Cardiac fibroblast (primary cell): ENCODE measurements around the gene ERAP2.

ENCODE experiments used
- DNase-seq, 2 donors: peaks; one replicate each; pipeline versions ENCODE4 v3.0.0 to v3.0.0-alpha.2; 2010; ENCODE audit warnings: low read depth in 2 of 2
- H3K4me3 ChIP-seq, 2 donors: replicated peaks in 1 of 2; 1 replicate in 1 of 2; 2 replicates in 1 of 2; pipeline ENCODE4 v1.5.1; 2011; ENCODE audit warnings: low read depth in 2 of 2, low read length in 2 of 2, mild to moderate bottlenecking in 2 of 2, moderate library complexity in 1 of 2
- CTCF ChIP-seq: IDR thresholded peaks from one replicate; pipeline ENCODE4 v1.5.1; 2011; ENCODE audit warnings: low read depth, mild to moderate bottlenecking, low read length, inconsistent platforms

Gene ERAP2

DNA sequence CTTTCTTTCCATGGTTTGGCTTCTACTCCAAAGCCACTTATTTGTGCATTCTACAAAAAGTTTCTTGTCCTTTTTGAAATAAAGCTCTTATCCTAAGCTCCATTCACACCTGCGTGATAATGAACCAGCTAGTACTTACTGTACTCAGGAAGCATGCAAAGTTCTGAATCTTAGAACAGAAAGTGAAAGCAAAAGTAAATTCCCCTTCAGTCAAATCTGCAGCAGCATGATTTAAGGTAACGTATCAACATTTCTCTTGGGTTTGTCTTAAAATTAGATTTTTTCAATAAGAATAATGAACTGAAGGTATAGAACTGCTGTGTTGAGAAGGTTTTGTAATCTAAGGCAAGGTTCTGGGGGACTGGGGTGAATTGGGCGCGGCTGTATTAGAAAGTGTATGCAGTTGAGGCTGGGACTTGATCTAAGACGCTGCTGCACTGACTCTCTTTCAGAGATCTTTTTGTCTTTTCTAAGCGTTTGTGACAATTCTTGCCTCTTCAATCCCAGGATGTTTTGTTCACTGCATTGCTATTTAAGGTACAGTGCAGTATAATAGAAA is at the start of gene ERAP2:
Gene ERAP2 (plus strand): TSS at position 209 of the 559 bp plus-strand sequence. CDS start 3,186 bp downstream, outside the sequence.
- no peak for TF ChIP-seq CTCF
- H3K4me3 ChIP-seq, result peak within 1 kb of the TSS; percentile 37 to 59
- peak; percentile 48 to 71 for DNase-seq

DNA sequence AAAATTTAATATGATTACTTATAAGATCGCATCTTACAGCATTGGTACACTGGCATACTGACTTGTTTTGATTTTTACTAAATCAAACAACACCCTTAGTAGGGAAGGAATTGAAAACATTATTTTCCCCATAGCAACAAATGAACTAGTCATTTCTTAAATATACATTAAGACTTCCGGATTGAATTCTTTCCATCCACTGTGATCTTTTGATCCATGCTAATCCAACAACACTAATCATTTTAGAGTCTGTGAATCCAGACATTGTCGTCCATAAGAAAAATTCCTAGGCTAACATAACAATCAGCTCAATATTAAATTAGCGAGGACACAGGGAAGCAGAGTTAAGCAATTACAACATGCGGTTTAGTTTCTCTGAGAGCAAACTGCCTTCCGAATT is 47.0 kb upstream of the ERAP2 start:
- TF ChIP-seq CTCF, result no peak
- H3K4me3 ChIP-seq, result no peak overlapping the region
- DNase-seq, result no peak

DNA sequence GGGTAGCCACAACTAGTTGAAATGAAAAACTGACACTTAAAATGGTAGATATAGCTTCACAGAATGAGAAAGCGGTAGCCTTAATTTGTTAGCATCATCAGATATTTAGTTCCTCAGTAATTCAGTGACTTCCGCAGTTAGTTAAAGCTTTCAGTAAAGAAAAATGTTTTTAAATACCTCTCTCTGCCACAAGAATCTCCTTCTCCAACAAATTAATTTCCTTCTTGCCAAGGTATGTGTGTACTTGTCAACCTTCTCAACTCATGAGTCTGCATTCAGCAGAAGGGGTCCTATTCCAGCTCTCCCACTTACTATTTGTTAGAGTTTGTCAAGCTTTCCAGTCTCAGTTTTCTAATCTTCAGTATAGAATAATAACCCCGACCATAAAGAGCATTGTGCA is 42.3 kb upstream of the ERAP2 start:
- TF ChIP-seq CTCF, result no peak
- DNase-seq, result no peak
- no peak overlapping the region for H3K4me3 ChIP-seq

DNA sequence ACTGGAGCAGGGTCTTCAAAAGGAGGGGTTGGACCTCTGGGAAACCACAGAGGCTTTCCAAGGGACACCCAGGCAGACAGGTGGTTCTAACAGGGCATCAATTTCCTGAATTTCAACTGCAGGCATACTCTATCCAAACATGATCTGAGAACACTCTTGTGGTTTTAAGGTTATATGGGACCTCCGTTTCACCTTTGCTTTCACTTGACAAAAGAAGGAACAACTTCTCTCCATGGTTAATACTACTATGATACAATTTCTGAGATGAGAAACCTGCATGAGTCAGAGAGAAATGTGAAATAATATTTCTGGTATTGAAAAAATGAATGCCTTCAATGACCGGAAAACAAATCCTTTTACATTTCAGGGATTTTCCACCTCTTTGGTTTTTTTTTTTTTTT is 40.5 kb upstream of the ERAP2 start:
- no peak overlapping the region for H3K4me3 ChIP-seq
- TF ChIP-seq CTCF, result no peak
- no peak for DNase-seq

DNA sequence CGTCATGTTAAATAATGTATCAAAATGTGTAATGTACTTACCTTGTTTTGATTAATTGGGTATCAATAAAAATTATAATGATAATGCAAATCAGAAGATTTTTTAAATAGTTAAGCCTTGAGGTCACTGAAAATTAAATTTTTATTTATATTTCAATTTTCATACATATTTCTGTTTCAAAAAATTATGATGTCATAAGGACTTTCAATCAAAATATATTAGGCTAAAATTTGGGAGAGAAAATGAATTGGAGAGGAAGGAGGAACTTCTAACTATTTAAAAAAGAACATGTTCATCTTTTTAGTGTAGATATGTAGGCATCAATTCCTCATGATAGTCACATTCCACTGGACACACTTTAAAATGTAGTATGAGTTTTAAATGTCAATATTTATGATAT is 39.5 kb upstream of the ERAP2 start:
- TF ChIP-seq CTCF, result no peak

DNA sequence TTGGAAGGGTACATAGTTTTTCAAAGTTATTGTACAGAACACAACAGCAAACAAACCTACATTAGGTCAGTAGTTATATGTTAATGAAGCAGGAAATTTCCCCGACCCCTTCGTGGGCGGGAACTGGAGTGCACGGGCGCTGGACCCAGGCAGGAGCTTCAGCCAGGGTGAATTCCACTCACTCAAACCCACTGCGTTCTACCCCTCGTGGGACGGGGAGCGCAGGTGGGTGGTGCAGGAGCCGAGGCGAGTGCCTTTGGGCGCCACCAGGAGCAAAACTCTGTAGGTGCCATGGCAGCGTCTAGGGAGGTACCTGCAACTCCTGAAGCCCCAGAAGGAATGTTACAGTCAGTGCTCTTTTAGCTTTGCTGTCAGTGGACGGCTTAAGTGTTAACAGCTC is 39.0 kb upstream of the ERAP2 start:
- TF ChIP-seq CTCF, result no peak

More for the DNA sequence above, 39.5 kb upstream of the ERAP2 start:
- no peak overlapping the region for H3K4me3 ChIP-seq
- no peak for DNase-seq

More for the DNA sequence above, 39.0 kb upstream of the ERAP2 start:
- DNase-seq, result no peak
- no peak overlapping the region for H3K4me3 ChIP-seq
